ENCODE measurements around the gene PYDC1. TPM values are rescaled to one million over a fixed set of nuclear protein-coding genes. Genes with fewer than 3 reads are reported as not detected.

Gene PYDC1
- total RNA-seq, 1 donor from 2014 or later = not detected

DNA sequence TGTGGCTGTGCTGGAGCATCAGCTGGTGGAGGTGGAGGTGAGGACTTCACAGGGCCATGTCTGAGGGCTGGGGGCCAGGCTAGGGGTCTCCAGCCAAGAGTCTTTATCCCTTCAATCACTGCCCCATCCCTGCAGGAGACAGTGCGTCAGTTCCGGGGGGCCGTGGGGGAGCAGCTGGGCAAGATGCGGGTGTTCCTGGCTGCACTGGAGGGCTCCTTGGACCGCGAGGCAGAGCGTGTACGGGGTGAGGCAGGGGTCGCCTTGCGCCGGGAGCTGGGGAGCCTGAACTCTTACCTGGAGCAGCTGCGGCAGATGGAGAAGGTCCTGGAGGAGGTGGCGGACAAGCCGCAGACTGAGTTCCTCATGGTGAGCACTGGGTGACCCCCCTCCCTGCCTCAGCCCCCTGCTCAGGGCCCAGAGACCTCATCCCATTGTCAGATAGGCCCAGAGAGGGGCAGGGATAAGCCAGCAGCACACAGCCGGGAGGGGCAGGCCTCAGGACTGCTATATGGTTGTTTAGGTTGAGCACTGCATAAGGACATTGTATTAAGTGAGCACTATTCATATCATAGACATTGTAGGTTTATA lies 2.3 kb upstream of the PYDC1 start:
- TF ChIP-seq, protein P1, sequence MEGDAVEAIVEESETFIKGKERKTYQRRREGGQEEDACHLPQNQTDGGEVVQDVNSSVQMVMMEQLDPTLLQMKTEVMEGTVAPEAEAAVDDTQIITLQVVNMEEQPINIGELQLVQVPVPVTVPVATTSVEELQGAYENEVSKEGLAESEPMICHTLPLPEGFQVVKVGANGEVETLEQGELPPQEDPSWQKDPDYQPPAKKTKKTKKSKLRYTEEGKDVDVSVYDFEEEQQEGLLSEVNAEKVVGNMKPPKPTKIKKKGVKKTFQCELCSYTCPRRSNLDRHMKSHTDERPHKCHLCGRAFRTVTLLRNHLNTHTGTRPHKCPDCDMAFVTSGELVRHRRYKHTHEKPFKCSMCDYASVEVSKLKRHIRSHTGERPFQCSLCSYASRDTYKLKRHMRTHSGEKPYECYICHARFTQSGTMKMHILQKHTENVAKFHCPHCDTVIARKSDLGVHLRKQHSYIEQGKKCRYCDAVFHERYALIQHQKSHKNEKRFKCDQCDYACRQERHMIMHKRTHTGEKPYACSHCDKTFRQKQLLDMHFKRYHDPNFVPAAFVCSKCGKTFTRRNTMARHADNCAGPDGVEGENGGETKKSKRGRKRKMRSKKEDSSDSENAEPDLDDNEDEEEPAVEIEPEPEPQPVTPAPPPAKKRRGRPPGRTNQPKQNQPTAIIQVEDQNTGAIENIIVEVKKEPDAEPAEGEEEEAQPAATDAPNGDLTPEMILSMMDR (conservative IDR thresholded peaks at IDR 0.05) = no peak
- DNase-seq (ENCODE audit: low read depth, low spot score) = no peak
- Mint-ChIP-seq H3K36me3 (ENCODE audit: low read depth) (no peaks in the 10 kb centered on the region), H3K4me1 (peaks cover 8% of the 10 kb centered on the region), H3K9me3 (no peaks in the 10 kb centered on the region), H3K4me3 (no peak overlapping the region), H3K27me3 (ENCODE audit: low read depth) (peaks cover 77% of the 10 kb centered on the region), H3K27ac (ENCODE audit: unreplicated experiment) (no peak overlapping the region)

DNA sequence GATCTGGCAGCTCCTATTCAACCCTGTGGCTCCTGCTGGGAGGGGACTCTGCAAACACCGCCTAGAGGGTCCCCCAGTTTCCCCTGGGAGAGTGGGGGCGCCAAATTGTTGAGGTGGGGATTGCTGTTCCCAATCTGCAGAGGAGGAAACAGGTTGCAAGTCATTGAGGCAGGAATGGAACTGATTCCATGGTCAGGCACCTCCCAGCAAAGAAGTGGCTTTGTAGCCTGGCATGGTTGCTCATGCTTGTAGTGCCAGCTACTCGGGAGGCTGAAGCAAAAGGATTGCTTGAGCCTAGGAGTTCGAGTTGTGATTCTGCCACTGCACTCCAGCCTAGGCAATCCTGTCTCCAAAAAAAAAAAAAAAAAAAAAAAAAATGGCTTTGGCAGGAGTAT lies 198 bp upstream of the PYDC1 start:
- TF ChIP-seq, protein P1 (conservative IDR thresholded peaks at IDR 0.05) = no peak
- H3K9me3 Mint-ChIP-seq = no peaks in the 10 kb centered on the region
- H3K4me1 Mint-ChIP-seq = peaks cover 8% of the 10 kb centered on the region
- no peak for DNase-seq (ENCODE audit: low read depth, low spot score)
- no peak overlapping the region for H3K4me3 Mint-ChIP-seq
- H3K27ac Mint-ChIP-seq (ENCODE audit: unreplicated experiment) = no peak overlapping the region
- peaks cover 92% of the 10 kb centered on the region for H3K27me3 Mint-ChIP-seq (ENCODE audit: low read depth)
- H3K36me3 Mint-ChIP-seq (ENCODE audit: low read depth) = no peaks in the 10 kb centered on the region

DNA sequence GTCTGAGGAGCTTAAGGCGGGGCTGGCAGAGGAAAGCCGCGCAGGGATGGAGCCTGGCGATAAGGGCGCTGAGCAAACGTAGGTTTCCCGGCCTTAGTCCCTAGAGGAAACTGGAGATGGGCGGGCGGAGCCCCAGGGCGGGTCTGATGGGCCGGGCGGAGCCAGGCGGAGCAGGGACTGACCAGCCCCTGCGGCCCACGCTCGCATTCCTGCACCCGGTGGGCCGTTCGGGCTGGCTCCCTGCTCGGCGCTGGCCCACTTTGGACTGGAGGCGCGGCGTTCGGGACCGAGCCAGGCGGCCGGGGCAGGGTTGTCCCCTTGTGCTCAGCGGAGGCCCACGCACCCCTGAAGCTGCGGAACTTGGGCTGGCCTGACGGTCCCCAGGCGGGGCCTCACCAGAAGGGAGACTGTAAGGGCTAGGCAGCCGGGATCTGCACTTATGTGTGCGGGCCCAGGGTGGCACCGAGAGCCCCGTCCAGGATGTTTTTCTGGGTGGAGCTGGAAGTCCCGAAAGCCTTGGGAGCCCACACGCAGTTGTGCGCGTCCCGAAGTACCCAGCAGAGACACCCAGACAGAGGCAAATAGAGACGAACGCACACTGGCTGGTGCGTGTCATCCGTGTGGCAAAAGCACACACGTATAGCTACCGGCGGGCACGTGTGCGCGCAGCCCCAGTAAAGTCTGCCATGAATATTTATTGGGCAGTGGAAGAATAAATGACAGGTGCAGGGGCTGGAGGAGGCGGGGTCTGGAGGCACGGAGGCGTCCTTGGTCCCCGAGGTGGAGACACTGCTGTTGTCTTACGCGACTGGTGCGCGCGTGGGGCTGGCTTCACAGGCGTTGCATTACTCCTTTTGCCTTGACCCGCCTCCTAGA lies 1.4 kb downstream of the PYDC1 start:
- H3K27ac Mint-ChIP-seq (ENCODE audit: unreplicated experiment) = no peak overlapping the region
- H3K9me3 Mint-ChIP-seq = no peaks in the 10 kb centered on the region
- H3K4me3 Mint-ChIP-seq = peak overlapping the region; percentile 78
- DNase-seq (ENCODE audit: low read depth, low spot score) = no peak
- peaks cover 8% of the 10 kb centered on the region for H3K4me1 Mint-ChIP-seq
- TF ChIP-seq, protein P1 (conservative IDR thresholded peaks at IDR 0.05) = no peak
- H3K27me3 Mint-ChIP-seq (ENCODE audit: low read depth) = peaks cover 88% of the 10 kb centered on the region
- H3K36me3 Mint-ChIP-seq (ENCODE audit: low read depth) = no peaks in the 10 kb centered on the region

DNA sequence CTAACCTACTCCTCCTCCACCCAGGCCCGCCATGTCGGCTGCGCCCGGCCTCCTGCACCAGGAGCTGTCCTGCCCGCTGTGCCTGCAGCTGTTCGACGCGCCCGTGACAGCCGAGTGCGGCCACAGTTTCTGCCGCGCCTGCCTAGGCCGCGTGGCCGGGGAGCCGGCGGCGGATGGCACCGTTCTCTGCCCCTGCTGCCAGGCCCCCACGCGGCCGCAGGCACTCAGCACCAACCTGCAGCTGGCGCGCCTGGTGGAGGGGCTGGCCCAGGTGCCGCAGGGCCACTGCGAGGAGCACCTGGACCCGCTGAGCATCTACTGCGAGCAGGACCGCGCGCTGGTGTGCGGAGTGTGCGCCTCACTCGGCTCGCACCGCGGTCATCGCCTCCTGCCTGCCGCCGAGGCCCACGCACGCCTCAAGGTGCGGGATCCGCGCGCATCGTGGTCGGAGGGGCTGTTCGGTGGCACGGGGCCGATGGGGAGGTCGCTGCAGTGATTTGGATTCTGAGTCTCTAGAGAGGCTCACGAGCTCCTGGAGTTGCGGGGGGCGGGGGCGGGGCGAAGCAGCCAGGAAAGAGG lies 2.1 kb downstream of the PYDC1 start:
- Mint-ChIP-seq H3K36me3 (ENCODE audit: low read depth) (no peaks in the 10 kb centered on the region), H3K27ac (ENCODE audit: unreplicated experiment) (no peak overlapping the region), H3K4me3 (peak overlapping the region; percentile 78), H3K9me3 (no peaks in the 10 kb centered on the region), H3K27me3 (ENCODE audit: low read depth) (peaks cover 90% of the 10 kb centered on the region), H3K4me1 (peaks cover 8% of the 10 kb centered on the region)
- DNase-seq (ENCODE audit: low read depth, low spot score) = no peak
- TF ChIP-seq, protein P1 (conservative IDR thresholded peaks at IDR 0.05) = no peak

DNA sequence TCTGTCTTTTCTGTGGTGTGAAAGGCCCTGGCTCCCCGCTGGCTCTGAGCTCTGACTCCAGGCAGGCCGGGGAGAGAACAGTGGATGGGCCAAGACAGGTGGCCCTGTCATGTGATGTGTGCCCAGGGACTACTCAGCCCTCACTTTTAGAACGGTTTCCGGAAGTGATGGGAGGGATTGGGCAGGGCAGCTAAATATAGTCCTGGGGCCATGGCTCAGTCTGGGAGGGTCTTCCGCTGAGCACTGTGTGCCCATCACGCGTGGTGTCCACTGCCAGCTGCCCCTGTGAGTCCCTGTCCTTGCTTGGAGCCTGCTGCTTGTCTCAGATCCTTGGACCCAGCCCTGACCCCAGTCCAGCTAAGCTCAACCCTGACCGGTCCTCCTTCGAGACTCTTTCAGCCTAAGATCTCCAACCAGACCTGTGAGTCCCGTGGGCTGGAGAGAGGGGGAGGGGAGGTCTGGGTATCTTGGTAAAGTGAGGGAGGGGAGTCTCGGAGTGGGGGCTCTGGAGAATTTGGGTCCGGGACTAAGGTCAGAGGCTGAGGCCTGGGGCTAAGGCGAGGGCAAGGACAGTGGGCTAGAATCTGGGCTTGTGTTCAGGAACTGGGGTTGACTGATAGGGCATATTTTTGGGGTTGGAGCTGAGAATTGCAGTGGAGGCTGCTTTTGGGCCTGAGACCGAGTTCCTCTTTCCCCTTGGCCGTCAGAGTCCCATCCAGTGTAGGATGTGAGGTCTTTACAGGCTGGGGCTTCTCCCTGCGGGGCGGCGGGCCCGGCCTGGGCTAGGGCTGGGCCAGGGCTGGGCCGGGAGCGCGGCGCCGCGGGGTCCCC lies 2.8 kb downstream of the PYDC1 start, which contains the start of gene TRIM72:
Gene TRIM72, plus strand, starts transcription at position 243 of the 831 bp plus-strand sequence. CDS start 620 bp downstream, outside the sequence.
- Mint-ChIP-seq H3K9me3 (no peaks in the 10 kb centered on the region), H3K27me3 (ENCODE audit: low read depth) (peaks cover 90% of the 10 kb centered on the region), H3K27ac (ENCODE audit: unreplicated experiment) (no peak within 1 kb of the TSS), H3K4me3 (peak within 1 kb of the TSS; percentile 10), H3K36me3 (ENCODE audit: low read depth) (no peaks in the 10 kb centered on the region), H3K4me1 (peaks cover 8% of the 10 kb centered on the region)
- TF ChIP-seq, protein P1 (conservative IDR thresholded peaks at IDR 0.05) = no peak
- DNase-seq (ENCODE audit: low read depth, low spot score) = no peak
